Activated CD4-positive, alpha-beta T cell treated with anti-CD3 and anti-CD28 coated beads for 36 hours (primary cell): ENCODE data around the gene ARL6. TPM values are rescaled to one million over a fixed set of nuclear protein-coding genes. Genes with fewer than 3 reads are reported as not detected.

Source experiments
- ATAC-seq: fragments of 200-7000 bp; cut with Tn5 transposase; one replicate; pipeline ENCODE4 v1.10.0; 2021; ENCODE audit warnings: mild to moderate bottlenecking, moderate library complexity
- CTCF ChIA-PET: fragments of 350-600 bp; sonication (Branson Sonifier 250); formaldehyde crosslinking; loops from one replicate; lab custom pipeline; 2021; ENCODE audit warnings: antibody characterized with exemption; lab: Charles Lee
- POLR2A ChIA-PET: fragments of 350-600 bp; sonication (Branson Sonifier 250); formaldehyde crosslinking; loops from one replicate; lab custom pipeline; 2021; ENCODE audit warnings: antibody characterized with exemption, inconsistent platforms; lab: Charles Lee
- DNase-seq: peaks from one replicate; pipeline ENCODE4 v3.0.0-alpha.2; 2020
- H3K27ac Mint-ChIP-seq: one replicate; pipeline ENCODE4 v1.8.0; 2021; ENCODE audit warnings: mixed read lengths
- H3K27me3 Mint-ChIP-seq: one replicate; pipeline ENCODE4 v1.8.0; 2021; ENCODE audit warnings: mixed read lengths
- H3K36me3 Mint-ChIP-seq: one replicate; pipeline ENCODE4 v1.8.0; 2021; ENCODE audit warnings: low read depth, mixed read lengths
- H3K4me1 Mint-ChIP-seq: one replicate; pipeline ENCODE4 v1.8.0; 2021; ENCODE audit warnings: mixed read lengths
- H3K4me3 Mint-ChIP-seq: one replicate; pipeline ENCODE4 v1.8.0; 2021; ENCODE audit warnings: mild to moderate bottlenecking, moderate library complexity, mixed read lengths
- H3K9me3 Mint-ChIP-seq: one replicate; pipeline ENCODE4 v1.8.0; 2021; ENCODE audit warnings: low read depth, mixed read lengths
- intact Hi-C, 2 experiments: fragments of 100-400 bp; cut with DNase I in 1 of 2; cut with micrococcal nuclease in 1 of 2; formaldehyde crosslinking; loops; one replicate each; pipeline versions ENCODE4 v1.14.2 to v1.15.1; 2022 to 2024; cut with DNase I, micrococcal nuclease
- total RNA-seq, 2 experiments: library from RNA; stranded (reverse); gene quantifications; one replicate each; pipeline ENCODE4 v1.2.3, GENCODE V29; 2021

Gene ARL6, protein sequence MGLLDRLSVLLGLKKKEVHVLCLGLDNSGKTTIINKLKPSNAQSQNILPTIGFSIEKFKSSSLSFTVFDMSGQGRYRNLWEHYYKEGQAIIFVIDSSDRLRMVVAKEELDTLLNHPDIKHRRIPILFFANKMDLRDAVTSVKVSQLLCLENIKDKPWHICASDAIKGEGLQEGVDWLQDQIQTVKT
- total RNA-seq: 1 to 10 TPM; 6.9 TPM

GRCh38 chr3:97764407-97765238 is at the start of gene ARL6:
ARL6 (plus strand) TSS chr3:97764758; CDS start chr3:97768108, 3,350 bp downstream.
- CTCF ChIA-PET: no interaction called here

DNA sequence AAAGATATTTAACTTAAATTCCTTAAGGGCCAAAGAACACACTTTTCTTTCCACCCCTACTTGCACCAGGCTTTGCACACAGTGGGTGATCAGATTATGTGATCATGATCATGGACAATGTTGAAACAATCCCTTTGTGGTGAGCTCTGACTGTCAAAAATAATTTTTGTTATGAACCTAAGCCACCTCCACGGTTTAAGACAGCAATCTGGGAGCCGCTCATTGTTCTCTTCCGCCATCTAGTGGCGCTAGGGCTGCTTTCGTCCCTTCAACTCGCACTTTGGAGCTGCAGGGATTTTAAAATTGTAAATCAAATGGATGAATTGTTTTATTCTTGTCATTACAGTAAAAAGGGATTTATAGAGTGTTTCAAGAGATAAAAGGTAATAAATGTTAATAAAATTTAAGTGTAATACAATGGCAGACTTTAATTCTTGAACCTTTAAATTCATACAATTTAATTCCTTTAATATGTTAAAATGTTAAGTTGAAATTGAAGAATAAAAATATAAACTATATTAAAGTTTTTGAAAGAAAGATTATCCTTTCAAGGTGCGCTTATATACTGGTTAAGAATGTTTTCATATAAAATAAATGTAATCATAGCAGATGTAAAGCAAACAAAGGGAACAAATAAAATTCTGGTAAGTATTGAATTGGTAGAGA is 45.3 kb upstream of the ARL6 start:
- Mint-ChIP-seq H3K27me3 (peaks cover 2% of the 10 kb centered on the region), H3K4me1 (no peaks in the 10 kb centered on the region), H3K4me3 (no peak overlapping the region), H3K27ac (no peak overlapping the region), H3K9me3 (no peaks in the 10 kb centered on the region), H3K36me3 (no peaks in the 10 kb centered on the region)
- ChIA-PET CTCF (interaction anchor here (0.6 to 1.5 kb wide), 16 partner anchors 9 to 1794 kb away, joined by 3 to 6 read pairs (median 3); no protein-coding TSS in a partner anchor), POLR2A (no interaction called here)
- intact Hi-C loops: loop anchor here (1.0 to 5.0 kb wide), 3 partner anchors 304 to 857 kb away; no protein-coding TSS in a partner anchor
- DNase-seq (peak; percentile 80), ATAC-seq (peak; percentile 72)

More at GRCh38 chr3:97764407-97765238, at the start of gene ARL6:
- H3K9me3 Mint-ChIP-seq: no peaks in the 10 kb centered on the region
- H3K36me3 Mint-ChIP-seq: peaks cover 5% of the 10 kb centered on the region
- peak within 1 kb of the TSS; percentile 97 for H3K27ac Mint-ChIP-seq
- POLR2A ChIA-PET: interaction anchor here (0.6 to 0.8 kb wide), 2 partner anchors 277 to 1137 kb away, joined by 4 read pairs; partner anchors contain the start of gene DCBLD2
- DNase-seq: peak; percentile 86
- intact Hi-C loops: loop anchor here (1.0 to 5.0 kb wide), 6 partner anchors 57 to 1138 kb away; partner anchors contain the start of genes CLDND1 (in 1 of the 2), CPOX (in 1 of the 2), CRYBG3 (in 1 of the 2) and DCBLD2 (in 1 of the 2)
- ATAC-seq: peak; percentile 95
- H3K27me3 Mint-ChIP-seq: no peaks in the 10 kb centered on the region
- H3K4me3 Mint-ChIP-seq: peak within 1 kb of the TSS; percentile 97
- H3K4me1 Mint-ChIP-seq: peaks cover 25% of the 10 kb centered on the region

- no peaks in the 10 kb centered on the region for H3K9me3 Mint-ChIP-seq
- CTCF ChIA-PET: interaction anchor here (0.9 to 1.4 kb wide), 5 partner anchors 10 to 858 kb away, joined by 3 to 5 read pairs (median 3); no protein-coding TSS in a partner anchor
- peaks cover 2% of the 10 kb centered on the region for H3K27me3 Mint-ChIP-seq
- intact Hi-C loops: no loop called here
- POLR2A ChIA-PET: no interaction called here
- no peaks in the 10 kb centered on the region for H3K4me1 Mint-ChIP-seq
- no peaks in the 10 kb centered on the region for H3K36me3 Mint-ChIP-seq
- DNase-seq (no peak), ATAC-seq (no peak)
- H3K27ac Mint-ChIP-seq: no peak overlapping the region
- H3K4me3 Mint-ChIP-seq: no peak overlapping the region
Observed at GRCh38 chr3:97720417-97720816, 44.1 kb upstream of the ARL6 start.

- ChIA-PET CTCF (no interaction called here), POLR2A (no interaction called here)
- Mint-ChIP-seq H3K27me3 (peaks cover 2% of the 10 kb centered on the region), H3K4me1 (no peaks in the 10 kb centered on the region), H3K27ac (no peak overlapping the region), H3K36me3 (no peaks in the 10 kb centered on the region), H3K9me3 (no peaks in the 10 kb centered on the region), H3K4me3 (no peak overlapping the region)
- intact Hi-C loops: no loop called here
- DNase-seq (no peak), ATAC-seq (no peak)
Observed at GRCh38 chr3:97721446-97721845, 43.1 kb upstream of the ARL6 start.

DNA sequence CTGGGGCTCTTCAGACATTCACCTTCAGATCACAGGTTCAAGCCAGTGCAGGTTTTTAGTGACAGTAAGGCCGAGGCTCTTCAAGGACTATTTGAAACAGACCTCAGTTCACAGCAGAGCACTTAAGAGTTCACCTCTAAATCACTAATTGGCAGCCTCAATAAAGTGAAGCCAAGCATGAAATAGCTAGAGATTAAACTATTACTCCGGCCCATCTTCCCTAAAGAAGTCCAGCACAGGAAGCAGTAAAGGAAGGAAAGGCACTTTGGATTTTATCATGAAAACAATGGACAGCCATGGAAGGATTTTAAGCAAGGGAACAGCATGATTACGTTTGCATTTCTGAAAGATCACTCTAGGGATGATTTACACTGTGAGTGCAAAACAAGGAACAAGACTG is 27.6 kb upstream of the ARL6 start:
- H3K36me3 Mint-ChIP-seq: no peaks in the 10 kb centered on the region
- POLR2A ChIA-PET: no interaction called here
- intact Hi-C loops: no loop called here
- DNase-seq (no peak), ATAC-seq (no peak)
- no peak overlapping the region for H3K4me3 Mint-ChIP-seq
- no peaks in the 10 kb centered on the region for H3K9me3 Mint-ChIP-seq
- CTCF ChIA-PET: interaction anchor here (0.6 kb wide), 1 partner anchor 57 kb away, joined by 3 read pairs; no protein-coding TSS in a partner anchor
- no peak overlapping the region for H3K27ac Mint-ChIP-seq
- no peaks in the 10 kb centered on the region for H3K4me1 Mint-ChIP-seq
- peaks cover 14% of the 10 kb centered on the region for H3K27me3 Mint-ChIP-seq

DNA sequence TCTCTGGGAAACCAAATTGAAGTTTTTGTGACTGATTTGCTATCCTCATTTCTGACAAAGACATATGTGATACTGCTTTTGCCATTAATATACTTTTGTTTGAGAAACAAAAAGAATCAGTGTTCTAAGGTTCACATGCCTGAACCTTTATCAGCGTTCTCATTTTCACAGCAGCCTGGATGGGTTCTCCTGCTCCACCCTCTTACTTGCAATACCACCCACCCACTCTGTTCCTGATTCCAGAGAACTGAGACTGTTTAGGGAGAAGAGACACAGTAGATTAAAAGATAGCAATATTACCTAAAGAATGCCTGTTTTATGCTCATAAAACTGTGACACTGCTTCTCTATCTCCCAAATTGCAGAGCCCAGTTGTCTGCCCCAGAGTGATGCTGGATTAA is 25.8 kb upstream of the ARL6 start:
- H3K27ac Mint-ChIP-seq: no peak overlapping the region
- no peaks in the 10 kb centered on the region for H3K36me3 Mint-ChIP-seq
- intact Hi-C loops: no loop called here
- DNase-seq (no peak), ATAC-seq (no peak)
- POLR2A ChIA-PET: no interaction called here
- H3K4me1 Mint-ChIP-seq: no peaks in the 10 kb centered on the region
- CTCF ChIA-PET: no interaction called here
- H3K27me3 Mint-ChIP-seq: peaks cover 12% of the 10 kb centered on the region
- no peak overlapping the region for H3K4me3 Mint-ChIP-seq
- no peaks in the 10 kb centered on the region for H3K9me3 Mint-ChIP-seq

GRCh38 chr3:97742036-97742435 is 22.5 kb upstream of the ARL6 start:
- no peak overlapping the region for H3K27ac Mint-ChIP-seq
- intact Hi-C loops: no loop called here
- peaks cover 9% of the 10 kb centered on the region for H3K27me3 Mint-ChIP-seq
- ChIA-PET POLR2A (no interaction called here), CTCF (no interaction called here)
- ATAC-seq: no peak
- H3K36me3 Mint-ChIP-seq: no peaks in the 10 kb centered on the region
- DNase-seq: no peak
- H3K9me3 Mint-ChIP-seq: no peaks in the 10 kb centered on the region
- H3K4me1 Mint-ChIP-seq: no peaks in the 10 kb centered on the region
- H3K4me3 Mint-ChIP-seq: no peak overlapping the region

- H3K27ac Mint-ChIP-seq: no peak overlapping the region
- CTCF ChIA-PET: no interaction called here
- H3K4me1 Mint-ChIP-seq: no peaks in the 10 kb centered on the region
- H3K4me3 Mint-ChIP-seq: no peak overlapping the region
- H3K36me3 Mint-ChIP-seq: no peaks in the 10 kb centered on the region
- no peaks in the 10 kb centered on the region for H3K9me3 Mint-ChIP-seq
- no peak for ATAC-seq
- intact Hi-C loops: no loop called here
- peaks cover 8% of the 10 kb centered on the region for H3K27me3 Mint-ChIP-seq
- POLR2A ChIA-PET: no interaction called here
- DNase-seq: no peak
Observed at GRCh38 chr3:97744289-97744688, 20.3 kb upstream of the ARL6 start.

- no peaks in the 10 kb centered on the region for H3K27me3 Mint-ChIP-seq
- H3K27ac Mint-ChIP-seq: peak overlapping the region; percentile 97
- ChIA-PET CTCF (no interaction called here), POLR2A (interaction anchor here (0.8 kb wide), 1 partner anchor 1138 kb away, joined by 4 read pairs; the partner anchor contains the start of gene DCBLD2)
- intact Hi-C loops: loop anchor here (1.0 to 5.0 kb wide), 5 partner anchors 58 to 829 kb away; partner anchors contain the start of genes CLDND1 (in 1 of the 2), CPOX (in 1 of the 2), CRYBG3 (in 1 of the 2) and RIOX2 (in 1 of the 2)
- ATAC-seq (no peak), DNase-seq (no peak)
- H3K4me3 Mint-ChIP-seq: peak overlapping the region; percentile 97
- H3K9me3 Mint-ChIP-seq: no peaks in the 10 kb centered on the region
- peaks cover 3% of the 10 kb centered on the region for H3K36me3 Mint-ChIP-seq
- H3K4me1 Mint-ChIP-seq: peaks cover 25% of the 10 kb centered on the region
Observed at GRCh38 chr3:97763586-97764406, 762 bp upstream of the ARL6 start.

DNA sequence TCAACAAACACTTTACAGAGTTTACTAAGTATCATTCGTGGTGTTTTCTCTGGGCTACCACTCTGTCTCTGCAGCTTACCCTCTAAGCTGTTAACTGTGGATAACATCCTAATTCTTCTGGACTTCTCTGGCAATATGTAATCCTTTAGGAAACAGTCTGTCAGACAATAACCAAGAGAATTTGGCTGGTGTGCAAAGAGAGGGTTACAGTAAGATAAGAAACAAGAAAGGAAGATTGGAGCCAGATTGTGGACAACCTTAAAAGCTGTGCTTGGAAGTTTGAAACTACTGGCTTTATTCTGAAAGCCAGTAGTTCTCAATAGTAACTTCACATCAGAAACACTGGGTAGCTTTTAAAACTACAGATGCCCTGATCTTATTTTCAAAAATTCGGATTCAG is 778 bp downstream of the ARL6 start:
- H3K36me3 Mint-ChIP-seq: peaks cover 12% of the 10 kb centered on the region
- peaks cover 25% of the 10 kb centered on the region for H3K4me1 Mint-ChIP-seq
- intact Hi-C loops: loop anchor here in 1 of 2 experiments (2.0 to 5.0 kb wide), 2 partner anchors 827 to 1137 kb away; partner anchors contain the start of genes CPOX and DCBLD2
- ChIA-PET CTCF (no interaction called here), POLR2A (no interaction called here)
- no peaks in the 10 kb centered on the region for H3K27me3 Mint-ChIP-seq
- H3K27ac Mint-ChIP-seq: no peak overlapping the region
- no peak for ATAC-seq
- peak overlapping the region; percentile 97 for H3K4me3 Mint-ChIP-seq
- no peaks in the 10 kb centered on the region for H3K9me3 Mint-ChIP-seq
- no peak for DNase-seq
